Activated naive CD8-positive, alpha-beta T cell treated with anti-CD3 and anti-CD28 coated beads, Interleukin-2, amount 50 U/mL, for 24 hours (primary cell): ENCODE measurements around the gene GEMIN5.
A peak's percentile ranks its signal among the peaks of the same experiment; 100 is the strongest.

Source experiments
- ATAC-seq: fragments of 150-1000 bp; cut with Tn5 transposase; one replicate; pipeline ENCODE4 v1.10.0; 2021
- DNase-seq: peaks from one replicate; pipeline ENCODE4 v3.0.0; 2021
- H3K27ac Mint-ChIP-seq: one replicate; pipeline ENCODE4 v1.8.0; 2021; ENCODE audit warnings: mild to moderate bottlenecking, mixed read lengths
- H3K27me3 Mint-ChIP-seq: one replicate; pipeline ENCODE4 v1.8.0; 2021; ENCODE audit warnings: mixed read lengths
- H3K36me3 Mint-ChIP-seq: one replicate; pipeline ENCODE4 v1.8.0; 2021; ENCODE audit warnings: low read depth, mixed read lengths
- H3K4me1 Mint-ChIP-seq: one replicate; pipeline ENCODE4 v1.8.0; 2021; ENCODE audit warnings: mixed read lengths
- H3K4me3 Mint-ChIP-seq: one replicate; pipeline ENCODE4 v1.8.0; 2021; ENCODE audit warnings: mild to moderate bottlenecking, moderate library complexity, mixed read lengths
- H3K9me3 Mint-ChIP-seq: one replicate; pipeline ENCODE4 v1.8.0; 2021; ENCODE audit warnings: mixed read lengths

Gene GEMIN5

GRCh38 chr5:154885439-154885838, 52.6 kb downstream of the GEMIN5 start:
- H3K9me3 Mint-ChIP-seq, result peaks cover 36% of the 10 kb centered on the region
- H3K27ac Mint-ChIP-seq, result no peak overlapping the region
- no peaks in the 10 kb centered on the region for H3K4me1 Mint-ChIP-seq
- no peaks in the 10 kb centered on the region for H3K27me3 Mint-ChIP-seq
- peaks cover 84% of the 10 kb centered on the region for H3K36me3 Mint-ChIP-seq
- ATAC-seq (no peak), DNase-seq (no peak)
- no peak overlapping the region for H3K4me3 Mint-ChIP-seq

- DNase-seq (no peak), ATAC-seq (no peak)
- H3K36me3 Mint-ChIP-seq, result peaks cover 87% of the 10 kb centered on the region
- H3K4me3 Mint-ChIP-seq, result no peak overlapping the region
- no peaks in the 10 kb centered on the region for H3K4me1 Mint-ChIP-seq
- no peak overlapping the region for H3K27ac Mint-ChIP-seq
- peaks cover 40% of the 10 kb centered on the region for H3K9me3 Mint-ChIP-seq
- H3K27me3 Mint-ChIP-seq, result no peaks in the 10 kb centered on the region
Observed at GRCh38 chr5:154884424-154884823, 53.6 kb downstream of the GEMIN5 start.

- Mint-ChIP-seq H3K4me1 (no peaks in the 10 kb centered on the region), H3K36me3 (peaks cover 82% of the 10 kb centered on the region), H3K9me3 (peaks cover 36% of the 10 kb centered on the region), H3K27me3 (no peaks in the 10 kb centered on the region), H3K27ac (no peak overlapping the region), H3K4me3 (no peak overlapping the region)
- no peak for DNase-seq
- no peak for ATAC-seq
Observed at GRCh38 chr5:154881986-154882385, 56.0 kb downstream of the GEMIN5 start.

- H3K27me3 Mint-ChIP-seq, result no peaks in the 10 kb centered on the region
Observed at GRCh38 chr5:154878642-154879335, 59.2 kb downstream of the GEMIN5 start.

GRCh38 chr5:154873791-154874331, 64.2 kb downstream of the GEMIN5 start:
- ATAC-seq, result no peak
- no peaks in the 10 kb centered on the region for H3K27me3 Mint-ChIP-seq
- H3K4me3 Mint-ChIP-seq, result no peak overlapping the region
- H3K27ac Mint-ChIP-seq, result peak overlapping the region; percentile 25
- peaks cover 64% of the 10 kb centered on the region for H3K36me3 Mint-ChIP-seq
- H3K4me1 Mint-ChIP-seq, result no peaks in the 10 kb centered on the region
- DNase-seq, result no peak
- H3K9me3 Mint-ChIP-seq, result peaks cover 8% of the 10 kb centered on the region

More at GRCh38 chr5:154878642-154879335, 59.2 kb downstream of the GEMIN5 start:
- peaks cover 19% of the 10 kb centered on the region for H3K9me3 Mint-ChIP-seq
- ATAC-seq (no peak), DNase-seq (no peak)
- peaks cover 77% of the 10 kb centered on the region for H3K36me3 Mint-ChIP-seq
- no peaks in the 10 kb centered on the region for H3K4me1 Mint-ChIP-seq
- H3K27ac Mint-ChIP-seq, result no peak overlapping the region
- H3K4me3 Mint-ChIP-seq, result no peak overlapping the region

- Mint-ChIP-seq H3K4me1 (peaks cover 5% of the 10 kb centered on the region), H3K9me3 (no peaks in the 10 kb centered on the region), H3K27me3 (no peaks in the 10 kb centered on the region), H3K27ac (no peak overlapping the region), H3K4me3 (no peak overlapping the region), H3K36me3 (peaks cover 57% of the 10 kb centered on the region)
- ATAC-seq (no peak), DNase-seq (no peak)
Observed at GRCh38 chr5:154871734-154872133, 66.3 kb downstream of the GEMIN5 start.

- H3K9me3 Mint-ChIP-seq, result no peaks in the 10 kb centered on the region
- no peak overlapping the region for H3K27ac Mint-ChIP-seq
- ATAC-seq, result peak; percentile 52
- H3K4me3 Mint-ChIP-seq, result no peak overlapping the region
- no peak for DNase-seq
- peaks cover 58% of the 10 kb centered on the region for H3K36me3 Mint-ChIP-seq
- peaks cover 28% of the 10 kb centered on the region for H3K4me1 Mint-ChIP-seq
- no peaks in the 10 kb centered on the region for H3K27me3 Mint-ChIP-seq
Observed at GRCh38 chr5:154868702-154869101, 69.3 kb downstream of the GEMIN5 start.

GRCh38 chr5:154866841-154867240, 71.2 kb downstream of the GEMIN5 start:
- Mint-ChIP-seq H3K27ac (peak overlapping the region; percentile 24), H3K4me1 (peaks cover 44% of the 10 kb centered on the region), H3K36me3 (peaks cover 58% of the 10 kb centered on the region), H3K9me3 (no peaks in the 10 kb centered on the region), H3K27me3 (no peaks in the 10 kb centered on the region), H3K4me3 (no peak overlapping the region)
- DNase-seq (no peak), ATAC-seq (no peak)

GRCh38 chr5:154865466-154866184, 72.4 kb downstream of the GEMIN5 start:
- H3K36me3 Mint-ChIP-seq, result peaks cover 55% of the 10 kb centered on the region
- ATAC-seq (peak; percentile 66), DNase-seq (no peak)
- H3K9me3 Mint-ChIP-seq, result no peaks in the 10 kb centered on the region
- H3K27me3 Mint-ChIP-seq, result no peaks in the 10 kb centered on the region
- H3K27ac Mint-ChIP-seq, result peak overlapping the region; percentile 52
- H3K4me3 Mint-ChIP-seq, result no peak overlapping the region
- H3K4me1 Mint-ChIP-seq, result peaks cover 56% of the 10 kb centered on the region

- H3K36me3 Mint-ChIP-seq, result peaks cover 51% of the 10 kb centered on the region
- no peaks in the 10 kb centered on the region for H3K27me3 Mint-ChIP-seq
- ATAC-seq, result no peak
- H3K9me3 Mint-ChIP-seq, result no peaks in the 10 kb centered on the region
- H3K27ac Mint-ChIP-seq, result no peak overlapping the region
- H3K4me1 Mint-ChIP-seq, result peaks cover 70% of the 10 kb centered on the region
- DNase-seq, result no peak
- H3K4me3 Mint-ChIP-seq, result no peak overlapping the region
Observed at GRCh38 chr5:154863291-154864080, 74.5 kb downstream of the GEMIN5 start.

- no peaks in the 10 kb centered on the region for H3K27me3 Mint-ChIP-seq
- peaks cover 70% of the 10 kb centered on the region for H3K4me1 Mint-ChIP-seq
- ATAC-seq (no peak), DNase-seq (no peak)
- H3K9me3 Mint-ChIP-seq, result no peaks in the 10 kb centered on the region
- H3K27ac Mint-ChIP-seq, result peak overlapping the region; percentile 28
- H3K36me3 Mint-ChIP-seq, result peaks cover 50% of the 10 kb centered on the region
- H3K4me3 Mint-ChIP-seq, result no peak overlapping the region
Observed at GRCh38 chr5:154862766-154863165, 75.2 kb downstream of the GEMIN5 start.

GRCh38 chr5:154861946-154862345, 76.1 kb downstream of the GEMIN5 start:
- no peak overlapping the region for H3K27ac Mint-ChIP-seq
- peaks cover 69% of the 10 kb centered on the region for H3K4me1 Mint-ChIP-seq
- no peak overlapping the region for H3K4me3 Mint-ChIP-seq
- peaks cover 47% of the 10 kb centered on the region for H3K36me3 Mint-ChIP-seq
- no peaks in the 10 kb centered on the region for H3K27me3 Mint-ChIP-seq
- no peaks in the 10 kb centered on the region for H3K9me3 Mint-ChIP-seq
- DNase-seq, result no peak
- ATAC-seq, result no peak

- ATAC-seq, result no peak
- Mint-ChIP-seq H3K4me1 (peaks cover 62% of the 10 kb centered on the region), H3K4me3 (peak overlapping the region; percentile 99), H3K27me3 (no peaks in the 10 kb centered on the region), H3K9me3 (no peaks in the 10 kb centered on the region), H3K27ac (peak overlapping the region; percentile 99), H3K36me3 (peaks cover 38% of the 10 kb centered on the region)
- no peak for DNase-seq
Observed at GRCh38 chr5:154860765-154861164, 77.2 kb downstream of the GEMIN5 start.

- peaks cover 56% of the 10 kb centered on the region for H3K4me1 Mint-ChIP-seq
- H3K36me3 Mint-ChIP-seq, result peaks cover 31% of the 10 kb centered on the region
- H3K27me3 Mint-ChIP-seq, result no peaks in the 10 kb centered on the region
- H3K4me3 Mint-ChIP-seq, result peak overlapping the region; percentile 99
- no peaks in the 10 kb centered on the region for H3K9me3 Mint-ChIP-seq
- ATAC-seq, result no peak
- H3K27ac Mint-ChIP-seq, result peak overlapping the region; percentile 99
- peak; percentile 13 for DNase-seq
Observed at GRCh38 chr5:154860123-154860522, 77.9 kb downstream of the GEMIN5 start.
